Pancreas (tissue), 10 donors: ENCODE results near the gene KDM4C. TPM values are rescaled to one million over a fixed set of nuclear protein-coding genes. Genes with fewer than 3 reads are reported as not detected.

Experiments used
- ATAC-seq, 4 donors: fragments of 200-7000 bp; cut with Tn5 transposase; one replicate each; pipeline versions ENCODE4 v1.8.0 to v1.9.1; 2020; ENCODE audit warnings: mild to moderate bottlenecking in 4 of 4, moderate library complexity in 4 of 4
- DNase-seq, 6 donors: peaks; one replicate each; pipeline ENCODE4 v3.0.0-alpha.2; 2020
- FAIRE-seq: peaks from 2 replicates; lab custom pipeline; 2012; peaks lifted over from hg19 to GRCh38; lab: Jason Lieb, UNC
- H3K27ac ChIP-seq, 4 donors: fragments of 200-600 bp; sonication (generic); 1 replicate in 3 of 4; 2 replicates in 1 of 4; pipeline versions ENCODE4 v1.5.0 to v1.8.0; 2020
- H3K27me3 ChIP-seq, 4 donors: fragments of 200-600 bp; one replicate each; pipeline ENCODE4 v1.8.0; 2021
- H3K36me3 ChIP-seq, 3 donors: fragments of 200-600 bp; sonication (generic) in 1 of 3; one replicate each; pipeline versions ENCODE4 v1.5.0 to v1.8.0; 2020 to 2021
- H3K4me1 ChIP-seq, 3 donors: fragments of 200-600 bp; one replicate each; pipeline ENCODE4 v1.8.0; 2021
- H3K4me3 ChIP-seq, 4 donors: fragments of 200-600 bp; sonication (generic) in 2 of 4; one replicate each; pipeline versions ENCODE4 v1.5.0 to v1.8.0; 2020 to 2021
- H3K9me3 ChIP-seq, 4 donors: fragments of 200-600 bp; one replicate each; pipeline ENCODE4 v1.8.0; 2021
- WGBS, 2 donors: extraction: QIAGEN DNeasy Blood & Tissue Kit; methylation state at CpG; one replicate each; pipeline ENCODE4 v1.1.7; 2013; 5-methylcytosine and 5-hydroxymethylcytosine counted together
- intact Hi-C, 3 donors: fragments of 100-400 bp; cut with DNase I; formaldehyde crosslinking; loops; one replicate each; pipeline versions ENCODE4 v1.11.1 to v1.14.2; 2022
- polyA plus RNA-seq, 2 donors: library from polyadenylated mRNA; stranded (reverse); fragments of 200-250 nt; gene quantifications; one replicate each; pipeline ENCODE4 v1.2.3, GENCODE V29; 2013
- total RNA-seq, 6 donors: library from RNA; stranded (reverse); fragmentation: NEBNext Ultra II Directional in 4 of 6; extraction: Animal tissue kit (Norgen Biotek cat#: 25700) in 4 of 6; gene quantifications; one replicate each; pipeline versions ENCODE4 v1.2.1 to v1.2.4, GENCODE V29; 2021 to 2023
- TF ChIP-seq, protein P1 (sequence below), 4 donors: fragments of 200-600 bp; sonication (generic) in 3 of 4; IDR thresholded peaks; one replicate each; pipeline versions ENCODE4 v1.5.0 to v1.8.0; 2021; ENCODE audit warnings: antibody characterized with exemption in 4 of 4
- donor health status: healthy with polysubstance abuse.
- donor health status: DM: no; HTN: no; CAD: no; lungs with moderate emphysema.
- donor health status: DM: no; HTN: no; CAD: no.
- donor health status: control.
- donor health status: control.
- donor health status: Bipolar disorder and iron deficiency.
- donor health status: DM: yes; HTN: yes; CAD: no.
- donor health status: DM: no; HTN: no; CAD: no.
- donor health status: DM: no; HTN: no; CAD: no.
- donor health status: DM: yes; HTN: yes; CAD: no.

Gene KDM4C
- total and polyA plus RNA-seq, 8 donors = 10.5 to 30.8 (median 19.7) TPM

DNA sequence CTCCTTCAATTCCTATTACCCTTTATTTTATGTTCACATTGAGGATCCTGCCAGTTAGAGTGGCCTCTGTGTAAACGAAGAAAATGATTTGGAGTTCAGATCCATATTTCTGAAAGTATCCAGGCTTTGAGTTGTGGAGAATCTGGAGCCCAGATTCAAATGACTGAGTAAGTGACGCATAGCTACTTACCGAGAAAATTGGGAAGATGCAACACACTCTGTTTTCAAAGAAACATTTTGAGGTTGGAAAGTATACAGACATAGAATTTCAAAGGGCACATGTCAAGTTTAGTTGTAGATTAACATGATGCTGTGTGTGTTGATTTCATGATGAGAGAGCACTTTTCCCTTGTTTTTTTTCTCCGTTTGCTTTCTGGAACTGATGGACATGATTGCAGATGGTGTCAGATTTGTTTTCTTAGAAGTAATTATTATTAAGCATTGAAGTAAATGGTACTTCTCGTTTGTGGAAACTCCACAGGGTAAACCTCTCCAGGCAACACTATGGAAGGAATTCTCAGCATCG lies 148.1 kb downstream of the KDM4C start:
- intact Hi-C loops = no loop called here
- Histone ChIP-seq H3K4me1 (peaks cover 0 to 10% (median 8%) of the 10 kb centered on the region in 3 donors), H3K9me3 (no peaks in the 10 kb centered on the region), H3K4me3 (no peak overlapping the region), H3K27me3 (no peaks in the 10 kb centered on the region), H3K36me3 (no peaks in the 10 kb centered on the region), H3K27ac (no peak overlapping the region)
- ATAC-seq = no peak
- FAIRE-seq = no peak
- TF ChIP-seq, protein P1, sequence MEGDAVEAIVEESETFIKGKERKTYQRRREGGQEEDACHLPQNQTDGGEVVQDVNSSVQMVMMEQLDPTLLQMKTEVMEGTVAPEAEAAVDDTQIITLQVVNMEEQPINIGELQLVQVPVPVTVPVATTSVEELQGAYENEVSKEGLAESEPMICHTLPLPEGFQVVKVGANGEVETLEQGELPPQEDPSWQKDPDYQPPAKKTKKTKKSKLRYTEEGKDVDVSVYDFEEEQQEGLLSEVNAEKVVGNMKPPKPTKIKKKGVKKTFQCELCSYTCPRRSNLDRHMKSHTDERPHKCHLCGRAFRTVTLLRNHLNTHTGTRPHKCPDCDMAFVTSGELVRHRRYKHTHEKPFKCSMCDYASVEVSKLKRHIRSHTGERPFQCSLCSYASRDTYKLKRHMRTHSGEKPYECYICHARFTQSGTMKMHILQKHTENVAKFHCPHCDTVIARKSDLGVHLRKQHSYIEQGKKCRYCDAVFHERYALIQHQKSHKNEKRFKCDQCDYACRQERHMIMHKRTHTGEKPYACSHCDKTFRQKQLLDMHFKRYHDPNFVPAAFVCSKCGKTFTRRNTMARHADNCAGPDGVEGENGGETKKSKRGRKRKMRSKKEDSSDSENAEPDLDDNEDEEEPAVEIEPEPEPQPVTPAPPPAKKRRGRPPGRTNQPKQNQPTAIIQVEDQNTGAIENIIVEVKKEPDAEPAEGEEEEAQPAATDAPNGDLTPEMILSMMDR (IDR thresholded peaks at IDR 0.05) = no peak
- no peak for DNase-seq
- 68 to 72% methylated on average over 6 of the region's 6 CpGs for WGBS, 2 donors

DNA sequence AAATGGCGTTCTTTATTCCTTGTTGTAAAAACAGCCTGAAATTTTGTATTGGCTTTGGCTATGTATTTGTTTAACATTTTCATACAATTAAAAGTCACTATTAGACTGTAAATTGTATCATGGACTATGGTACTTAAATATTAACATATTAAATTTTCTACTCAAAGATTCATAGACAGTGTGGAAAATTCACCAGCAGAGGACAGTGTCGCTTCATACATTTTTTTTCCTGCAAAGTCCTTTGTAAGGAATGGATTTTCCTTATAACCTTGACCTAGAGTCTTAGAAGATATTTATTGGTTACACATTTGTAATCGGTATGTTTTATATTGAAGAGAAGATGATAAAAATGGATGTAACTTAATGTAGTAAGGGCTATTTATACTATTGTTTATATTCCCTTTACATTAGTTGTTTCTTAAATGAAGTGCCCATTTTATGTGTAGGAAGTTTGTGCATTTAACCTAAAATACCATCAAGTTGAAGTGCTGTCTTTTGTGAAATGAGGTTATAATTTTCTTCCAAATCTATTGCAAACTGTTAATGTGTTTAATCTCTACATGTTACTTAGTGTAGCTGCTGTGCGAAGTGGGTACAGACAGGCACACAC lies 150.1 kb downstream of the KDM4C start:
- Histone ChIP-seq H3K4me3 (no peak overlapping the region), H3K4me1 (peaks cover 0 to 10% (median 8%) of the 10 kb centered on the region in 3 donors), H3K27me3 (no peaks in the 10 kb centered on the region), H3K36me3 (no peaks in the 10 kb centered on the region), H3K27ac (no peak overlapping the region), H3K9me3 (no peaks in the 10 kb centered on the region)
- no peak for DNase-seq
- intact Hi-C loops = no loop called here
- 53 to 60% methylated on average over 4 of the region's 4 CpGs for WGBS, 2 donors
- ATAC-seq = peak in 3 of 4 donors; percentile 59 to 68 (median 63)
- TF ChIP-seq, protein P1 (IDR thresholded peaks at IDR 0.05) = peak in 2 of 4 donors; percentile 27 to 53
- FAIRE-seq = peak; percentile 82

DNA sequence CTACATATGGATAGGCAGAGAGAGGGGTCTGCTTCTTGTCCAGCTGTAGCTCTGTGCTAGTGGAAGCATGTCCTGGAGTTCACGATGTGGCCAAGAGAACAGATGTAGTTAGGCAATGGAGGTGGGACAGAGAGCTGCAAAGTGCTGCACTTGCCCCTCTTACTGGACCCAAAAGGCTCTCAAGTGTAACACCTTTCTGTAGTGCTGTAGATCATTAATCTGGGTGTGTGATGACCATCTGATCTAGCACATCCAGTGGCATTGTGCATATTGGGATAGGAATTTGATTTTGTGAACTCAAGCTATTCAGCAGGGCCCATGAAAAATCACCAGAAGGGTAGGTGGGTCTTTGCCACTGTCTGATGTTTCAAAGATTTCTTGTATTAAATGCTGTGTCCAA lies 151.4 kb downstream of the KDM4C start:
- DNase-seq (no peak), ATAC-seq (no peak), FAIRE-seq (no peak)
- Histone ChIP-seq H3K9me3 (no peaks in the 10 kb centered on the region), H3K4me1 (peaks cover 0 to 10% (median 8%) of the 10 kb centered on the region in 3 donors), H3K27ac (no peak overlapping the region), H3K36me3 (no peaks in the 10 kb centered on the region), H3K27me3 (no peaks in the 10 kb centered on the region), H3K4me3 (no peak overlapping the region)
- WGBS, 2 donors = 79 to 80% methylated on average over 1 of the region's 1 CpG
- TF ChIP-seq, protein P1 (IDR thresholded peaks at IDR 0.05) = no peak
- intact Hi-C loops = no loop called here

DNA sequence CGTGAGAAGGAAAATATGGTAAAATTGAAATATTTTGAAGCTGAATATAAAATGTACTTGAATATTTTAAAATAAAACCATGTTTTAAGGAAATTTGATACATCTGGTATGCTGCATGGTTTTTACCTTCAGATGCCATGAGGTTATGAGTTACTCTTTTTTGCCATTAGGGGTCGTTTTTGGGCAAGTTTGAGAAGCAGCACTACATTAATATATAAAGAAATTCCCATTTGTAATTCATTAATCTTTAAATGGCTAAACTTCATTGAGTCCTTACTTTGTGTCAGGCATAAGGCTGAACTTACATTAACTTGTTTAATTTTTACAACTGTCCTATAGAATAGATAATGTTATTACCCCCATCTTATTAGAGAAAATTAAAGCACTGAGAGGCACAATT lies 152.3 kb downstream of the KDM4C start:
- TF ChIP-seq, protein P1 (IDR thresholded peaks at IDR 0.05) = peak in 2 of 4 donors; percentile 17 to 25
- ATAC-seq (peak; percentile 44 to 65 (median 57)), DNase-seq (no peak), FAIRE-seq (no peak)
- peaks cover 0 to 10% (median 8%) of the 10 kb centered on the region in 3 donors for H3K4me1 ChIP-seq
- no peak overlapping the region for H3K4me3 ChIP-seq
- no peak overlapping the region for H3K27ac ChIP-seq
- H3K9me3 ChIP-seq = no peaks in the 10 kb centered on the region
- intact Hi-C loops = no loop called here
- WGBS, 2 donors = 31 to 32% methylated on average over 2 of the region's 2 CpGs
- H3K27me3 ChIP-seq = no peaks in the 10 kb centered on the region
- H3K36me3 ChIP-seq = no peaks in the 10 kb centered on the region

DNA sequence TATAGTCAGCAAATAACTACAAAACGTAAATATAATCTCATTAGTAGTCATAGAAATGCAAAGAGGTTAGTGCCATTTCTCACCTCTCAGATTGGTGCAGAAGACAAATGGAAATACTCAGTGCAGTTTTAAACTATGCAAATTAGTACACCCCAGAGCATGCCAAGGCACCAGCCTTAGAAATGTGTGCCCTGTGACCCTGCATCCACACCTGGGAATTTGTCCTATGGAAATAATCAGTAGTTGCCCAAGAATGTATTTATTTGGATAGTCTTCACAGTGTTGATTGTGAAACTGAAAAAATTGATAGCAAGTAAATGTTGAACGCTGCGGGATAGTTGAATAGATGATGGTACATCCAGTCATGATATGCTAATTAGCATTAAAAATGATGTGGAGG lies 152.7 kb downstream of the KDM4C start:
- no peaks in the 10 kb centered on the region for H3K9me3 ChIP-seq
- no peak for ATAC-seq
- no peak for FAIRE-seq
- WGBS, 2 donors = 35 to 36% methylated on average over 3 of the region's 3 CpGs
- TF ChIP-seq, protein P1 (IDR thresholded peaks at IDR 0.05) = no peak
- H3K27me3 ChIP-seq = no peaks in the 10 kb centered on the region
- no peak for DNase-seq
- no peaks in the 10 kb centered on the region for H3K36me3 ChIP-seq
- H3K27ac ChIP-seq = no peak overlapping the region
- intact Hi-C loops = no loop called here
- H3K4me1 ChIP-seq = peaks cover 0 to 10% (median 8%) of the 10 kb centered on the region in 3 donors
- no peak overlapping the region for H3K4me3 ChIP-seq
